Osteoblast (primary cell): Measurements from ENCODE around the gene SCN10A. TPM values are rescaled to one million over a fixed set of nuclear protein-coding genes. Genes with fewer than 3 reads are reported as not detected.

ENCODE experiments used
- DNase-seq: peaks from one replicate; pipeline ENCODE4 v3.0.0; 2011; ENCODE audit warnings: low spot score, mixed read lengths; ENCODE audit not compliant: insufficient read length; ENCODE audit errors: missing footprints
- H2AFZ ChIP-seq: 2 replicates; pipeline ENCODE4 v1.6.0; 2011; ENCODE audit warnings: mild to moderate bottlenecking, low read length
- H3K27ac ChIP-seq: 2 replicates; pipeline ENCODE4 v1.5.1; 2011; ENCODE audit warnings: mild to moderate bottlenecking, low read depth, low read length, moderate library complexity
- H3K27me3 ChIP-seq: 2 replicates; pipeline ENCODE4 v1.6.0; 2012; ENCODE audit warnings: mild to moderate bottlenecking, control low read depth, inconsistent platforms, low read length, moderate library complexity; ENCODE audit not compliant: insufficient read depth
- H3K36me3 ChIP-seq: 2 replicates; pipeline ENCODE4 v1.5.1; 2011; ENCODE audit warnings: mild to moderate bottlenecking, low read length, control low read depth, moderate library complexity; ENCODE audit not compliant: insufficient read depth
- H3K4me1 ChIP-seq: 2 replicates; pipeline ENCODE4 v1.5.1; 2011; ENCODE audit warnings: mild to moderate bottlenecking, low read length, control low read depth, moderate library complexity; ENCODE audit not compliant: insufficient read depth
- H3K4me2 ChIP-seq: 2 replicates; pipeline ENCODE4 v1.6.0; 2011; ENCODE audit warnings: mild to moderate bottlenecking, low read length; ENCODE audit not compliant: insufficient read depth
- H3K4me3 ChIP-seq: fragments of 200-600 bp; sonication (generic); 3 replicates; pipeline ENCODE4 v1.5.1; 2012; ENCODE audit warnings: mild to moderate bottlenecking, low read length, inconsistent platforms; ENCODE audit not compliant: insufficient read depth
- H3K79me2 ChIP-seq: 2 replicates; pipeline ENCODE4 v1.6.0; 2012; ENCODE audit warnings: mild to moderate bottlenecking, low read length, control low read depth, inconsistent platforms; ENCODE audit not compliant: insufficient read depth
- H3K9me3 ChIP-seq: 2 replicates; pipeline ENCODE4 v1.5.1; 2011; ENCODE audit warnings: low read depth, low read length, control low read depth
- H4K20me1 ChIP-seq: 2 replicates; pipeline ENCODE4 v1.6.0; 2012; ENCODE audit warnings: mild to moderate bottlenecking, low read length, control low read depth; ENCODE audit not compliant: insufficient read depth
- total RNA-seq: library from RNA; depleted of rRNA; stranded (reverse); fragments of >200 nt; gene quantifications from 2 replicates; pipeline ENCODE4 v1.2.3, GENCODE V29; 2012
- TF ChIP-seq, protein P1 (sequence below): IDR thresholded peaks from 2 replicates; pipeline ENCODE4 v1.5.1; 2011; ENCODE audit warnings: mild to moderate bottlenecking, low read depth, low read length, moderate library complexity; ENCODE audit errors: extremely low read depth

The SCN10A gene
- total RNA-seq, 1 donor = not detected

DNA sequence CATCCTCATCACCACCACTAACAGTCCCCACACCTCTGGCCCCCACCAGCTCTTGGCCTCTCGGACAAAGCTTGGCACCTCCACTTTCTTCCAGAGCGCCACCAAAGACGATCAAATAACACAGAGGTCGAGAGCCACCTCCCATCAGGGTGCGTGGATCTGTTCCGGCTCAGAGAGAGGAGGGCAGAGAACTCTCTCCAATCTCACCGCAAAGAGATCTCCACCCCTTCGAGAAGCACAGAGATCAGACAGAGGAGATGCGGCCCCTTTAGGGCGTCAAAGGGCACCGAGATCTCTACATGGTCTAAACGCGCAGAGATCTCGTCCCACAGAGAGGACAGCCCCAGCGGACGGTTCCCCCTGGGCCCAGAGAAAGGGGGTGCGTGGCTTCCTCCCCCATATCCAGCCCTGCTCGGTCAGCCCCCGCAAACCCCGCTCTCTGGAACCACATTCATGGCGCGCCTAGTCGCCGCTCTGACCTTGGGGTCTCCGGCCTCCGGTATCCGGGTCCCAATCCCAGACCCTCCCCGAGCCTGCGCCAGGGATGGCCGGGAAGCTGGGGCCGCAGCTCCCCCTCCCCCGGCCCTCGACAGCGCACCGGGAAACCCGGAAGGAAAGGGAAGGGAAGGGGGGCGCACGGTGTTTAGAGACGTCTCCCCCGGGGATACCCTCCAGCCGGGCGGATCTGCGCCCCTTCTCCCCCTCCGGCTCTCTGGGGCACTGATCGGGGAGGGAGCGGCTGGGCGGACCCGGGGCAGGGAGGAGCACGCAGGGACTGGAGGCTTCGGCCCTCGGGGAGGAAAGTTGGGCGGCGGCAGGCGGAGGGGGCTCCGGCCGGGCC lies 167.1 kb downstream of the SCN10A start:
- no peaks in the 10 kb centered on the region for H3K9me3 ChIP-seq
- DNase-seq = peak; percentile 77
- H3K36me3 ChIP-seq = no peaks in the 10 kb centered on the region
- H3K27ac ChIP-seq = no peak overlapping the region
- H2AFZ ChIP-seq = no peak overlapping the region
- H3K4me1 ChIP-seq = no peaks in the 10 kb centered on the region
- H3K4me3 ChIP-seq = peak overlapping the region; percentile 33
- H3K4me2 ChIP-seq = peak overlapping the region; percentile 58
- TF ChIP-seq, protein P1, sequence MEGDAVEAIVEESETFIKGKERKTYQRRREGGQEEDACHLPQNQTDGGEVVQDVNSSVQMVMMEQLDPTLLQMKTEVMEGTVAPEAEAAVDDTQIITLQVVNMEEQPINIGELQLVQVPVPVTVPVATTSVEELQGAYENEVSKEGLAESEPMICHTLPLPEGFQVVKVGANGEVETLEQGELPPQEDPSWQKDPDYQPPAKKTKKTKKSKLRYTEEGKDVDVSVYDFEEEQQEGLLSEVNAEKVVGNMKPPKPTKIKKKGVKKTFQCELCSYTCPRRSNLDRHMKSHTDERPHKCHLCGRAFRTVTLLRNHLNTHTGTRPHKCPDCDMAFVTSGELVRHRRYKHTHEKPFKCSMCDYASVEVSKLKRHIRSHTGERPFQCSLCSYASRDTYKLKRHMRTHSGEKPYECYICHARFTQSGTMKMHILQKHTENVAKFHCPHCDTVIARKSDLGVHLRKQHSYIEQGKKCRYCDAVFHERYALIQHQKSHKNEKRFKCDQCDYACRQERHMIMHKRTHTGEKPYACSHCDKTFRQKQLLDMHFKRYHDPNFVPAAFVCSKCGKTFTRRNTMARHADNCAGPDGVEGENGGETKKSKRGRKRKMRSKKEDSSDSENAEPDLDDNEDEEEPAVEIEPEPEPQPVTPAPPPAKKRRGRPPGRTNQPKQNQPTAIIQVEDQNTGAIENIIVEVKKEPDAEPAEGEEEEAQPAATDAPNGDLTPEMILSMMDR = no peak
- no peaks in the 10 kb centered on the region for H3K79me2 ChIP-seq
- peaks cover 57% of the 10 kb centered on the region for H3K27me3 ChIP-seq
- H4K20me1 ChIP-seq = no peaks in the 10 kb centered on the region

DNA sequence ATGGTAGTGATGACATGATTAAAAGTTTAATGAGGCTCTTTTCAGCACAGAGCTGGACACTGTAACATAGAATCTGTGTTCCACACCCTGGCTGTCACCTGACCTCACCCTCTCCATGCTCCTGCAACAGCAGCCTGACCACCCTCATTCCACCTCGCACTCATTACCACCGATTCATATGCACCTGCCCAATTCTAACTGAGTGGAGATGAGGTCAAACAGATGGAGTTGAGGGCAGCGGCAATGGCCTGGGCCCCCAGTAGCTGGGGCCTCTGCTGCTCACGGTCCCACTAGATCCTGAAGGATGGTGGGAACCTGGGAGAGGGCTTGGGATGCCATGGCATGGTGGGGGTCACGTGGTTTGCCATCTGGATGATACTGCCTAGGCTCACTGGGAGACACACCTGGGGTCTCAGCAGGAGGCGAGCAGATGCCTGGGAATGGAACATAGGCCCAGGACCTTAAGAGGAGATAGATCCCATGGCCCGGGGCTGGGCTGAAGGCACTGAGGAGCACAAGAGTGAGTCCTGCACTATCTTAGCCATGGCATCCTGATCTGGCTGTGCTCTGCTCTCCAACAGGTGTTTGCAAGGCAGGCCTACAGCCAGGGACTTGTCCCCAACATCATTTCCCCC lies 167.9 kb downstream of the SCN10A start:
- Histone ChIP-seq H3K79me2 (no peaks in the 10 kb centered on the region), H3K4me1 (no peaks in the 10 kb centered on the region), H3K4me3 (no peak overlapping the region), H3K4me2 (no peak overlapping the region), H4K20me1 (no peaks in the 10 kb centered on the region), H3K27me3 (peaks cover 58% of the 10 kb centered on the region), H3K36me3 (no peaks in the 10 kb centered on the region), H2AFZ (no peak overlapping the region), H3K9me3 (no peaks in the 10 kb centered on the region), H3K27ac (no peak overlapping the region)
- TF ChIP-seq, protein P1 = no peak
- DNase-seq = peak; percentile 79

DNA sequence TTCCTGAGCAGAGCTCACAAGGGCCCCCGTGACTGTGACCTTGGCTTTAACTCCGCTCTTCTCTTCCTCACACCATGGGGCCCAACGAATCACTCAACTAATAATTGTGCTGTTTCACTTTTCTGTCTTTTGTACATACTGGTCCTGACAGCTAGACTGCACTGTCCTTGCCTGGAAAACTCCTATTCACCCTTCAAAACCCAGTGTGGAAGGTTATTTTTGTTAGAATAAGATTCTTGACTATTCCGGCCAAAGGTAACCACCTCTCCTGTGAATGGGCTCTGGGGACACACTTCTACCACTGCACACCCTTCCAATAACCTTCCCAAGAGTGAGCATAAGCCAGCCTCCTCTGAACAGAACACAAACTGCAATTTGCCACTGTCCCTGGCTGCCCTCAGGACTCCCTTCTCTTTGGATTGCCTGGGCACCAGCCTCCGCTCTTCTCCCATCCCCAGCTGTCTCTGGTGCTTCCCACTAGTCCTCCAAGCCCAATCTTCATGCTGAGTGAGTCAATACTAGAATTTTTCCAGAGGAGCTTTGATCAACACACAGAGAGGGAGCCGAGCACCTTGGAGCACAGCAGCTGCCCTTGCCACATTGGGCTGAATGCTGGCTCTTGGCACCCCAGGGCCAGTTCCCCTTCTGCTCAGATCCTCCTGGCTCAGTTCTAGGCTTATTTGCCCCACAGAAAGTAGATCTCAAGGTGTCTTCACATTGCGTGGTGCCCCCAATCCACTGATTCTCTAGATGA lies 168.6 kb downstream of the SCN10A start:
- H3K9me3 ChIP-seq = no peaks in the 10 kb centered on the region
- H3K4me2 ChIP-seq = no peak overlapping the region
- H2AFZ ChIP-seq = no peak overlapping the region
- H3K4me1 ChIP-seq = no peaks in the 10 kb centered on the region
- DNase-seq = peak; percentile 66
- H4K20me1 ChIP-seq = no peaks in the 10 kb centered on the region
- no peak overlapping the region for H3K4me3 ChIP-seq
- no peaks in the 10 kb centered on the region for H3K79me2 ChIP-seq
- TF ChIP-seq, protein P1 = no peak
- H3K27ac ChIP-seq = no peak overlapping the region
- H3K27me3 ChIP-seq = peaks cover 62% of the 10 kb centered on the region
- H3K36me3 ChIP-seq = no peaks in the 10 kb centered on the region

Other genes starting within 250 kb of the SCN10A start
- under 0.01 TPM in 1 of 2 replicates, not detected in the other for gene SCN5A, start 166.5 kb downstream of the SCN10A start, total RNA-seq
- under 0.01 TPM in 1 of 2 replicates, not detected in the other for gene SCN11A, start 235.7 kb upstream of the SCN10A start, total RNA-seq
- gene WDR48, start 235.8 kb upstream of the SCN10A start, total RNA-seq = 39.8 TPM in 2 replicates